OCI-LY3 (cell line): ENCODE measurements around the gene CYP2C18.

Experiments used
- EZH2phosphoT487 ChIP-seq: fragments of 200-600 bp; shearing (Covaris generic); IDR thresholded peaks from 2 replicates; pipeline ENCODE4 v1.6.1; 2018; ENCODE audit warnings: antibody characterized with exemption, mixed run types, low read depth
- TF ChIP-seq, protein P1 (sequence below): fragments of 200-600, 300-600 bp; sonication (generic); IDR thresholded peaks from 2 replicates; pipeline ENCODE4 v1.5.1; 2014; ENCODE audit warnings: antibody characterized with exemption, low read length, low read depth

DNA sequence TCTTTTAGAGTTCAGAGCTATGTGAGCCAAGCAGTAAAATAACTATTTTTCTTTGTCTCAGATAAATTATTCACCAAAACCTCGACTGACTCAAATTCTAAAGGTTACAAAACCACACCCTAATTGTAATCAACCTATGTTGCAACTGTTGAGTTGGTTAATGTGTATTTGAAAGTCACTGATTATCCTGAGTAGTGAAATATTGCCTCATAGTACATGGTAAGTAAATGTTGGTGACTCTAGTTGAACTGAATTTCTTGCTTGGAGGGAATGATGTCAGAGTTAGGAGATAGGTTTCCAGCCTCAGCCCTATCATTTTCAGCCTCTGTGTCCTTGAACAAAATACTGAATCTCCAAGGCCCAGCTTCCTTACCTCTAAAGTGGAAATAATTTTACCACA, 3.0 kb upstream of the CYP2C18 start:
- TF ChIP-seq, protein P1, sequence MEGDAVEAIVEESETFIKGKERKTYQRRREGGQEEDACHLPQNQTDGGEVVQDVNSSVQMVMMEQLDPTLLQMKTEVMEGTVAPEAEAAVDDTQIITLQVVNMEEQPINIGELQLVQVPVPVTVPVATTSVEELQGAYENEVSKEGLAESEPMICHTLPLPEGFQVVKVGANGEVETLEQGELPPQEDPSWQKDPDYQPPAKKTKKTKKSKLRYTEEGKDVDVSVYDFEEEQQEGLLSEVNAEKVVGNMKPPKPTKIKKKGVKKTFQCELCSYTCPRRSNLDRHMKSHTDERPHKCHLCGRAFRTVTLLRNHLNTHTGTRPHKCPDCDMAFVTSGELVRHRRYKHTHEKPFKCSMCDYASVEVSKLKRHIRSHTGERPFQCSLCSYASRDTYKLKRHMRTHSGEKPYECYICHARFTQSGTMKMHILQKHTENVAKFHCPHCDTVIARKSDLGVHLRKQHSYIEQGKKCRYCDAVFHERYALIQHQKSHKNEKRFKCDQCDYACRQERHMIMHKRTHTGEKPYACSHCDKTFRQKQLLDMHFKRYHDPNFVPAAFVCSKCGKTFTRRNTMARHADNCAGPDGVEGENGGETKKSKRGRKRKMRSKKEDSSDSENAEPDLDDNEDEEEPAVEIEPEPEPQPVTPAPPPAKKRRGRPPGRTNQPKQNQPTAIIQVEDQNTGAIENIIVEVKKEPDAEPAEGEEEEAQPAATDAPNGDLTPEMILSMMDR: no peak
- TF ChIP-seq EZH2phosphoT487: no peak
